ENCODE results near the gene CACNA2D1. TPM values are rescaled to one million over a fixed set of nuclear protein-coding genes. Genes with fewer than 3 reads are reported as not detected.

Gene CACNA2D1
- total RNA-seq, 3 donors from 2014 or later (not counting 1 experiment from before 2014, with no cell fraction given): not detected

GRCh38 chr7:82358923-82359322, 84.7 kb downstream of the CACNA2D1 start:
- H3K36me3 Mint-ChIP-seq: no peaks in the 10 kb centered on the region
- no peak for DNase-seq

GRCh38 chr7:82358009-82358578, 85.5 kb downstream of the CACNA2D1 start:
- H3K27ac Mint-ChIP-seq: no peak overlapping the region
- Histone ChIP-seq H3K4me3 (ENCODE audit: low read length) (no peak overlapping the region), H3K9me3 (ENCODE audit: control insufficient read depth, insufficient read depth, low read length) (no peaks in the 10 kb centered on the region), H3K27ac (ENCODE audit: low read length) (no peak overlapping the region), H3K4me1 (ENCODE audit: control insufficient read depth, insufficient read depth, low read length) (no peaks in the 10 kb centered on the region), H3K27me3 (ENCODE audit: control insufficient read depth, insufficient read depth, low read length) (no peaks in the 10 kb centered on the region), H3K36me3 (ENCODE audit: control insufficient read depth, insufficient read depth, low read length) (no peaks in the 10 kb centered on the region)
- DNase-seq (no peak), ATAC-seq (no peak)
- H3K4me3 Mint-ChIP-seq: no peak overlapping the region
- no peaks in the 10 kb centered on the region for H3K27me3 Mint-ChIP-seq (ENCODE audit: low read depth in 2 of 2)
- no CpG with 5 or more reads among the region's 2 CpGs for WGBS (ENCODE audit: insufficient coverage)
- intact Hi-C loops (cut with micrococcal nuclease): no loop called here
- peaks cover 6 to 8% of the 10 kb centered on the region in 2 donors for H3K9me3 Mint-ChIP-seq
- no peak for TF ChIP-seq CTCF (IDR thresholded peaks at IDR 0.05)
- no peaks in the 10 kb centered on the region for H3K36me3 Mint-ChIP-seq
- H3K4me1 Mint-ChIP-seq: no peaks in the 10 kb centered on the region

More at GRCh38 chr7:82358923-82359322, 84.7 kb downstream of the CACNA2D1 start:
- Histone ChIP-seq H3K27me3 (ENCODE audit: control insufficient read depth, insufficient read depth, low read length) (no peaks in the 10 kb centered on the region), H3K4me3 (ENCODE audit: low read length) (no peak overlapping the region), H3K4me1 (ENCODE audit: control insufficient read depth, insufficient read depth, low read length) (no peaks in the 10 kb centered on the region), H3K9me3 (ENCODE audit: control insufficient read depth, insufficient read depth, low read length) (no peaks in the 10 kb centered on the region), H3K27ac (ENCODE audit: low read length) (no peak overlapping the region), H3K36me3 (ENCODE audit: control insufficient read depth, insufficient read depth, low read length) (no peaks in the 10 kb centered on the region)
- Mint-ChIP-seq H3K4me3 (no peak overlapping the region), H3K27me3 (ENCODE audit: low read depth in 2 of 2) (no peaks in the 10 kb centered on the region), H3K27ac (no peak overlapping the region), H3K9me3 (peaks cover 6 to 8% of the 10 kb centered on the region in 2 donors), H3K4me1 (no peaks in the 10 kb centered on the region)
- ATAC-seq: no peak
- TF ChIP-seq CTCF (IDR thresholded peaks at IDR 0.05): no peak
- WGBS (ENCODE audit: insufficient coverage): 75% methylated on average over 3 of the region's 5 CpGs
- intact Hi-C loops (cut with micrococcal nuclease): no loop called here

- H3K27me3 ChIP-seq (ENCODE audit: control insufficient read depth, insufficient read depth, low read length): no peaks in the 10 kb centered on the region
- WGBS (ENCODE audit: insufficient coverage): 93% methylated on average over 3 of the region's 5 CpGs
- no peaks in the 10 kb centered on the region for H3K9me3 ChIP-seq (ENCODE audit: control insufficient read depth, insufficient read depth, low read length)
- H3K4me3 Mint-ChIP-seq: no peak overlapping the region
- no peaks in the 10 kb centered on the region for H3K36me3 Mint-ChIP-seq
- no peaks in the 10 kb centered on the region for H3K4me1 ChIP-seq (ENCODE audit: control insufficient read depth, insufficient read depth, low read length)
- H3K36me3 ChIP-seq (ENCODE audit: control insufficient read depth, insufficient read depth, low read length): no peaks in the 10 kb centered on the region
- intact Hi-C loops (cut with micrococcal nuclease): no loop called here
- ATAC-seq (no peak), DNase-seq (no peak)
- H3K27me3 Mint-ChIP-seq (ENCODE audit: low read depth in 2 of 2): no peaks in the 10 kb centered on the region
- H3K4me3 ChIP-seq (ENCODE audit: low read length): no peak overlapping the region
- no peaks in the 10 kb centered on the region for H3K4me1 Mint-ChIP-seq
- no peak overlapping the region for H3K27ac ChIP-seq (ENCODE audit: low read length)
- H3K9me3 Mint-ChIP-seq: peaks cover 0 to 2% of the 10 kb centered on the region in 2 donors
- TF ChIP-seq CTCF (IDR thresholded peaks at IDR 0.05): no peak
- no peak overlapping the region for H3K27ac Mint-ChIP-seq
Observed at GRCh38 chr7:82348251-82348650, 95.3 kb downstream of the CACNA2D1 start.

- H3K27me3 Mint-ChIP-seq (ENCODE audit: low read depth in 2 of 2): no peaks in the 10 kb centered on the region
- H3K9me3 Mint-ChIP-seq: peaks cover 0 to 2% of the 10 kb centered on the region in 2 donors
- no peak overlapping the region for H3K4me3 ChIP-seq (ENCODE audit: low read length)
- no peak for DNase-seq
- no peak for TF ChIP-seq CTCF (IDR thresholded peaks at IDR 0.05)
- no peak overlapping the region for H3K27ac Mint-ChIP-seq
- H3K27ac ChIP-seq (ENCODE audit: low read length): no peak overlapping the region
- no peaks in the 10 kb centered on the region for H3K36me3 ChIP-seq (ENCODE audit: control insufficient read depth, insufficient read depth, low read length)
- WGBS (ENCODE audit: insufficient coverage): no CpG with 5 or more reads among the region's 1 CpG
- H3K4me1 ChIP-seq (ENCODE audit: control insufficient read depth, insufficient read depth, low read length): no peaks in the 10 kb centered on the region
- H3K9me3 ChIP-seq (ENCODE audit: control insufficient read depth, insufficient read depth, low read length): no peaks in the 10 kb centered on the region
- H3K4me3 Mint-ChIP-seq: no peak overlapping the region
- H3K4me1 Mint-ChIP-seq: no peaks in the 10 kb centered on the region
- no peak for ATAC-seq
- no peaks in the 10 kb centered on the region for H3K36me3 Mint-ChIP-seq
- H3K27me3 ChIP-seq (ENCODE audit: control insufficient read depth, insufficient read depth, low read length): no peaks in the 10 kb centered on the region
- intact Hi-C loops (cut with micrococcal nuclease): no loop called here
Observed at GRCh38 chr7:82347808-82348207, 95.8 kb downstream of the CACNA2D1 start.
